ENCODE measurements around the gene ZBTB5. TPM values are rescaled to one million over a fixed set of nuclear protein-coding genes. Genes with fewer than 3 reads are reported as not detected.

ZBTB5 gene
- total and polyA plus RNA-seq, 2 of the 13 experiments (the other 11 are each of a cell fraction or from before 2014, with no cell fraction given), result 12.5 to 20.5 TPM

DNA sequence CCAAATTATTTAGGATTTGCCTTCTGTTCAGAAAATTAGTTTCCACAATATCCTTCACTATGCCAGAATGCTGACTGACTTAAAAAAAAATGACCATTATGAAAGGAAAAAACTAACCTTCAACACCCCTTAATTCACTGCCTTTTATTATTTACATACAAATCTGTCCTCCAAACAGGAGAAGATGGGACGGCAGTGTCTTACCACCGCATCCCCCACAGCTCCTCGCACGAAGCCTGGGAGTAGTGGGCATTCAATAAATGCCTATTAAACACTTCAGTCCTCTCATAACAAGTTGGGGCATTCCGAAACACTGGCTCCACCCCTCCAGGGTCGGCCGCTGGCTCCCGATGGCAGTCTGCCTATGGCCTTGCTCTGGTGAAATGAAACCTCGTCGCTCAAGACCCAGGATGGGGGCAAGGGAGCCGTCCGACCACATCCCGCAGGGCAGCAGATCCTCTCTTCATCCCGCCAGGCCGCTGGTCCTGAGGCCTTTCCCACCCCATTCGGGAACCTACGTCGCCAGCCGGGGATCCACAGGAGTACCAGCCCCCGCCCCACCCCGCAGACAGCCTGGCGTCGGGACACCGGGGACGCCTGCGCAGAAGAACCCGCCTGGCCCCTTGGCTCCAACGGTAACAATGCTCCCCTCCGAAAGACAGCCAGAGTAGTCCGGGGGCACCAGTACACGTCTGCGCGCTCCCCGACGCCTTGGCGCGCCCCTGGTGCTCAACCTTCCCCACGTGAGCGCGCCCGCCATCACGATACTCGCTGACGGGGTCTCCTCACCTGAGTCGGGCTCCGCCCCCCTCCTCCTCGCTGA, 613 bp downstream of the ZBTB5 start (continued):
- TF ChIP-seq, protein P1, sequence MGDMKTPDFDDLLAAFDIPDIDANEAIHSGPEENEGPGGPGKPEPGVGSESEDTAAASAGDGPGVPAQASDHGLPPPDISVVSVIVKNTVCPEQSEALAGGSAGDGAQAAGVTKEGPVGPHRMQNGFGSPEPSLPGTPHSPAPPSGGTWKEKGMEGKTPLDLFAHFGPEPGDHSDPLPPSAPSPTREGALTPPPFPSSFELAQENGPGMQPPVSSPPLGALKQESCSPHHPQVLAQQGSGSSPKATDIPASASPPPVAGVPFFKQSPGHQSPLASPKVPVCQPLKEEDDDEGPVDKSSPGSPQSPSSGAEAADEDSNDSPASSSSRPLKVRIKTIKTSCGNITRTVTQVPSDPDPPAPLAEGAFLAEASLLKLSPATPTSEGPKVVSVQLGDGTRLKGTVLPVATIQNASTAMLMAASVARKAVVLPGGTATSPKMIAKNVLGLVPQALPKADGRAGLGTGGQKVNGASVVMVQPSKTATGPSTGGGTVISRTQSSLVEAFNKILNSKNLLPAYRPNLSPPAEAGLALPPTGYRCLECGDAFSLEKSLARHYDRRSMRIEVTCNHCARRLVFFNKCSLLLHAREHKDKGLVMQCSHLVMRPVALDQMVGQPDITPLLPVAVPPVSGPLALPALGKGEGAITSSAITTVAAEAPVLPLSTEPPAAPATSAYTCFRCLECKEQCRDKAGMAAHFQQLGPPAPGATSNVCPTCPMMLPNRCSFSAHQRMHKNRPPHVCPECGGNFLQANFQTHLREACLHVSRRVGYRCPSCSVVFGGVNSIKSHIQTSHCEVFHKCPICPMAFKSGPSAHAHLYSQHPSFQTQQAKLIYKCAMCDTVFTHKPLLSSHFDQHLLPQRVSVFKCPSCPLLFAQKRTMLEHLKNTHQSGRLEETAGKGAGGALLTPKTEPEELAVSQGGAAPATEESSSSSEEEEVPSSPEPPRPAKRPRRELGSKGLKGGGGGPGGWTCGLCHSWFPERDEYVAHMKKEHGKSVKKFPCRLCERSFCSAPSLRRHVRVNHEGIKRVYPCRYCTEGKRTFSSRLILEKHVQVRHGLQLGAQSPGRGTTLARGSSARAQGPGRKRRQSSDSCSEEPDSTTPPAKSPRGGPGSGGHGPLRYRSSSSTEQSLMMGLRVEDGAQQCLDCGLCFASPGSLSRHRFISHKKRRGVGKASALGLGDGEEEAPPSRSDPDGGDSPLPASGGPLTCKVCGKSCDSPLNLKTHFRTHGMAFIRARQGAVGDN (CRISPR knock-in tag; IDR thresholded peaks at IDR 0.05), result peak; percentile 77
- TF ChIP-seq ZNF788 (CRISPR knock-in tag; IDR thresholded peaks at IDR 0.05; ENCODE audit: borderline replicate concordance) (peak; percentile 68), SRSF1 (optimal IDR thresholded peaks at IDR 0.05; ENCODE audit: low read depth, low read length) (peak; percentile 46), ZNF251 (CRISPR knock-in tag; IDR thresholded peaks at IDR 0.05) (0 out of 2 replicates have a peak, but pooled peaks have one; percentile 36), ESRRA (CRISPR knock-in tag; IDR thresholded peaks at IDR 0.05; ENCODE audit: low read depth) (0 out of 2 replicates have a peak, but pooled peaks have one; percentile 44), ZBTB21 (CRISPR knock-in tag; IDR thresholded peaks at IDR 0.05) (no peak), NR2C2 (CRISPR knock-in tag; IDR thresholded peaks at IDR 0.05; ENCODE audit: borderline replicate concordance) (peak; percentile 9; the same call in 1 of the 2 replicates), ZBTB7B (CRISPR knock-in tag; IDR thresholded peaks at IDR 0.05) (no peak), POLR2A (IDR thresholded peaks at IDR 0.05; ENCODE audit: insufficient read depth in 1 of 2, low read depth in 2 of 2, low read length in 2 of 2) (peak; percentile 67 to 71; a peak in 3 of 4 replicates), HOXA5 (CRISPR knock-in tag; IDR thresholded peaks at IDR 0.05) (0 out of 2 replicates have a peak, but pooled peaks have one; percentile 22), ZNF230 (CRISPR knock-in tag; IDR thresholded peaks at IDR 0.05) (no peak), ZNF343 (CRISPR knock-in tag; IDR thresholded peaks at IDR 0.05) (peak; percentile 53; the same call in 1 of the 2 replicates), SATB2 (CRISPR knock-in tag; IDR thresholded peaks at IDR 0.05) (no peak), FIP1L1 (IDR thresholded peaks at IDR 0.05; ENCODE audit: borderline replicate concordance, insufficient read depth, low read depth, low read length) (0 out of 2 replicates have a peak, but pooled peaks have one; percentile 38)
- TF ChIP-seq, protein P2, sequence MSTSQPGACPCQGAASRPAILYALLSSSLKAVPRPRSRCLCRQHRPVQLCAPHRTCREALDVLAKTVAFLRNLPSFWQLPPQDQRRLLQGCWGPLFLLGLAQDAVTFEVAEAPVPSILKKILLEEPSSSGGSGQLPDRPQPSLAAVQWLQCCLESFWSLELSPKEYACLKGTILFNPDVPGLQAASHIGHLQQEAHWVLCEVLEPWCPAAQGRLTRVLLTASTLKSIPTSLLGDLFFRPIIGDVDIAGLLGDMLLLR (CRISPR knock-in tag; IDR thresholded peaks at IDR 0.05), result 0 out of 2 replicates have a peak, but pooled peaks have one; percentile 72
- TF ChIP-seq, protein P3, sequence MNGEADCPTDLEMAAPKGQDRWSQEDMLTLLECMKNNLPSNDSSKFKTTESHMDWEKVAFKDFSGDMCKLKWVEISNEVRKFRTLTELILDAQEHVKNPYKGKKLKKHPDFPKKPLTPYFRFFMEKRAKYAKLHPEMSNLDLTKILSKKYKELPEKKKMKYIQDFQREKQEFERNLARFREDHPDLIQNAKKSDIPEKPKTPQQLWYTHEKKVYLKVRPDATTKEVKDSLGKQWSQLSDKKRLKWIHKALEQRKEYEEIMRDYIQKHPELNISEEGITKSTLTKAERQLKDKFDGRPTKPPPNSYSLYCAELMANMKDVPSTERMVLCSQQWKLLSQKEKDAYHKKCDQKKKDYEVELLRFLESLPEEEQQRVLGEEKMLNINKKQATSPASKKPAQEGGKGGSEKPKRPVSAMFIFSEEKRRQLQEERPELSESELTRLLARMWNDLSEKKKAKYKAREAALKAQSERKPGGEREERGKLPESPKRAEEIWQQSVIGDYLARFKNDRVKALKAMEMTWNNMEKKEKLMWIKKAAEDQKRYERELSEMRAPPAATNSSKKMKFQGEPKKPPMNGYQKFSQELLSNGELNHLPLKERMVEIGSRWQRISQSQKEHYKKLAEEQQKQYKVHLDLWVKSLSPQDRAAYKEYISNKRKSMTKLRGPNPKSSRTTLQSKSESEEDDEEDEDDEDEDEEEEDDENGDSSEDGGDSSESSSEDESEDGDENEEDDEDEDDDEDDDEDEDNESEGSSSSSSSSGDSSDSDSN (CRISPR knock-in tag; IDR thresholded peaks at IDR 0.05), result 0 out of 2 replicates have a peak, but pooled peaks have one; percentile 49
- TF ChIP-seq, protein P4, sequence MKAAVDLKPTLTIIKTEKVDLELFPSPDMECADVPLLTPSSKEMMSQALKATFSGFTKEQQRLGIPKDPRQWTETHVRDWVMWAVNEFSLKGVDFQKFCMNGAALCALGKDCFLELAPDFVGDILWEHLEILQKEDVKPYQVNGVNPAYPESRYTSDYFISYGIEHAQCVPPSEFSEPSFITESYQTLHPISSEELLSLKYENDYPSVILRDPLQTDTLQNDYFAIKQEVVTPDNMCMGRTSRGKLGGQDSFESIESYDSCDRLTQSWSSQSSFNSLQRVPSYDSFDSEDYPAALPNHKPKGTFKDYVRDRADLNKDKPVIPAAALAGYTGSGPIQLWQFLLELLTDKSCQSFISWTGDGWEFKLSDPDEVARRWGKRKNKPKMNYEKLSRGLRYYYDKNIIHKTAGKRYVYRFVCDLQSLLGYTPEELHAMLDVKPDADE (CRISPR knock-in tag; IDR thresholded peaks at IDR 0.05), result no peak

All from HepG2 (cell line).